ENCODE measurements around the gene CLTA. TPM values are rescaled to one million over a fixed set of nuclear protein-coding genes. Genes with fewer than 3 reads are reported as not detected.

Gene CLTA
- total and polyA plus RNA-seq, 2 of the 8 experiments (the other 6 are each of a cell fraction or from before 2014, with no cell fraction given) = 137 to 236 TPM

DNA sequence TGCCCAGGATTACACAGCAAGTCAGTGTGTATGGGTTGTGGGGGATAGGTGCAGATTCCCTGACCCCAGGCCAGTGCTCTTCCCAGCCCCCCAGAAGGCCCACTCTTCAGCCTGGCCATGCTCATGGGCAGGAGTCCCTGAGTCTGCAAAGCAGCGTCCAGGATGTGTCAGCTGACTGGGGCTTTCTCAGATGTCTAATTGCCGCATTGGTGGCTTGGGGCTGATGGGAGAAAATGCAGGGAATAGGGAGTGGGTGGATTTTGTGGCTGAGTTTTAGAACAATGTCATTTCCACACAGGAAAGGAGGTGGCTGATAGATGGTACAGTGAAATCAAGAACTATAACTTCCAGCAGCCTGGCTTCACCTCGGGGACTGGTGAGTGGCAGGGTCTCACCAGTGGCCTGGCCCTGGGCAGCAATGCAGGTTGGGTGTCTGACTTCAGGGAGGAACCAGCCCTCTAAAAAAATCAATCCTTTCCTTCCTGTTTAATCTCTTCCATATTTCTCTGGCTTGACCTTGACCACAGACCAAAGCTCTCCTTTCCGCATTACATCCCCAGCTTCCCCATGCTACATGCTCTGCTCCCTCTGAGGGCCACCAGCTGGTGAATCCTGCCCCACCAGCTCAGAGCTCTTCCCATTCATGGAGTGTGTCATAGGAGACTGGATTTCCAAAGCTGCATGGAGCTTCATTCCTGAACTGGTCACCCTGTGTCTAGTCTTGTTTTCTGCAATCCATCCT, 40.0 kb upstream of the CLTA start (continued):
- no peak for TF ChIP-seq CHD7 (IDR thresholded peaks at IDR 0.05; ENCODE audit: insufficient replicate concordance, low read length)
- TF ChIP-seq NANOG (IDR thresholded peaks at IDR 0.05; ENCODE audit: insufficient read depth, low read depth, low read length, poor library complexity, severe bottlenecking) = no peak
- TF ChIP-seq HDAC2 (IDR thresholded peaks at IDR 0.05; ENCODE audit: borderline replicate concordance in 1 of 2, low read depth in 2 of 2, low read length in 2 of 2) = no peak
- no peak for TF ChIP-seq GTF2F1 (IDR thresholded peaks at IDR 0.05; ENCODE audit: borderline replicate concordance, low read depth, low read length)
- TF ChIP-seq EZH2 (IDR thresholded peaks at IDR 0.05; ENCODE audit: low read depth, low read length, severe bottlenecking) = no peak
- TF ChIP-seq HDAC6 (IDR thresholded peaks at IDR 0.05; ENCODE audit: low read depth, low read length) = no peak
- no peak for TF ChIP-seq BRCA1 (IDR thresholded peaks at IDR 0.05; ENCODE audit: low read depth, low read length)
- TF ChIP-seq CTBP2 (IDR thresholded peaks at IDR 0.05; ENCODE audit: borderline replicate concordance, insufficient read depth, insufficient read length, low read length) = no peak
- TF ChIP-seq RBBP5 (IDR thresholded peaks at IDR 0.05; ENCODE audit: borderline replicate concordance, low read depth, low read length) = no peak

Measured in H1 (cell line).